ENCODE results near the gene DFFB.

Gene DFFB

DNA sequence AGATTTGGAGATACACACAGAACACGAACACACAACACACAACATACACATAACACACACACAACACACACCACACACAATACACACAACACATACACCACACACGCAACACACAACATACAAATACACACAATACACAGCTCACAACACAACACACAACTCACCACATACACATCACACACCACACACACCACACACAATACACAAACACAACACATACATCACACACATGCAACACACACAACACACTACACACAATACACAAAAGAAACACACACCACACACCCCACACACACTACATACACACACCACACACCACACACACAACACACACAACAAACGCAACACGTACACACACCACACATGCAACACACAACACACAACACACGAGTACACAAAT, 71.8 kb downstream of the DFFB start:
- no peak for DNase-seq

DNA sequence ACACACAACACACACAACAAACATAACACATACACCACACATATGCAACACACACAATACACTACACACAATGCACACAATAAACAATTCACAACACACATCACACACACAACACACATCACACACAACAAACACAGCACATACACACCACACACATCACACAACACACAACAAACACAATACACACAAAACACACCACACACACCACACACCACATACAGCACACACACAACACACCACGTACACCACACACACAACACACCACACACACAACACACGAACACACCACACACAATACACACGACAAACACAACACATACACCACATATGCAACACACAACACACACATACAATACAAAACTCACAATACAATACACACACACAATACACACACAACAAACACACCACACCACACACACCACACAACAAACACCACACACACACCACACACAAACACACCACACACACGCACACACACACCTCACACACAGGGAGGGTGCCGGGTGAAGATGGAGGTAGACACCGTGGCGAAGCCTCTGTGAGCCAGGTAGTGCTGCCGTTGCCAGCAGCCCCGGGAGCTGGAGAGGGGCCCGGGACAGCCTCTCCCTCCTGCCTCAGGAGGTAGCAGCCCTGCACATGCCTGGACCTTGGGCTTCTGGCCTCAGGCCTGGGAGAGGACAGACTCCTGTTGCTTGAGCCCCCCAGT, 73.2 kb downstream of the DFFB start:
- DNase-seq = peak; percentile 48

DNA sequence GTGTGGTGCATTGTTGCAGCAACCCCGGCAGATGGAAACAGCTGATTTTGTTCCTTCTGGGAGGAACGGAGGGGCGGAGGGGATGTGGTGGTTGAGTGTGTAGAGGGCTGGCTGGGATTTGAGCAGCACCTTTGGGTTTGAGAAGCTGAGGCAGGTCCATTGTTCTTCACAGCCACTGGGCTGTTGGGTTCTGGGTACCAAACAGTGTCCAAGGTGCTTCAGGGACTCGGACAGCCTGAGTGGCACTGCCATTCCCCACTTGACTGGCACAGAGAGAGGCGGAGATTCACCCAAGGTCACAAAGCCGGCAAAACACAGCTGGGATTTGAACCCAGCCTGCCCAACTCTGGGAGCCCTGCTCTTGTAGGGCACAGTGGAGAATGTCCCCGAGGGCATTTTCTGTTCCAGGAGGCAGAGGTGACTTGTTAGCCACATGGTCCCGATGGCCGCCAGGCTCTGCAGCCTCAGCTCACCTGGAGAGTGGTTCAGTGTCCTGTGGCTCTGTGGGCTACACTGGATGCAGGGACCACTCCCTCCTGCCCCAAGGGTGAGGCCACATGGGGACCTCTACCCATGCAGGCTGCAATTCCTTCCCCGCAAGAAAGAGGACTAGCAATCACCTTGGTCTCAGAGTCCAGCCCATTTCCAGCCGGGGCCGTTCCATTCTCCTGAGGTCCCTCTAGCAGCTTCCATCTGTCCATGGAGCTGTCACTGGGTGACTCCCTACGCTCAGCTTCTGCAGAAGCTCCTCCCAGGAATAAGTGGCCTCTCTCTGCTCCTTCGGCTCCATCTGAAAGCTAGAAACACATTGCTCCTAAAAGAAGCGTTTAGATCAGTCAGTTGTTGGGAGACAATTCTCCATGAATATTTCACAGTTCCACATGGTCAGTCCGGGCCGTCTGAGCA, 74.0 kb downstream of the DFFB start:
- DNase-seq = no peak

DNA sequence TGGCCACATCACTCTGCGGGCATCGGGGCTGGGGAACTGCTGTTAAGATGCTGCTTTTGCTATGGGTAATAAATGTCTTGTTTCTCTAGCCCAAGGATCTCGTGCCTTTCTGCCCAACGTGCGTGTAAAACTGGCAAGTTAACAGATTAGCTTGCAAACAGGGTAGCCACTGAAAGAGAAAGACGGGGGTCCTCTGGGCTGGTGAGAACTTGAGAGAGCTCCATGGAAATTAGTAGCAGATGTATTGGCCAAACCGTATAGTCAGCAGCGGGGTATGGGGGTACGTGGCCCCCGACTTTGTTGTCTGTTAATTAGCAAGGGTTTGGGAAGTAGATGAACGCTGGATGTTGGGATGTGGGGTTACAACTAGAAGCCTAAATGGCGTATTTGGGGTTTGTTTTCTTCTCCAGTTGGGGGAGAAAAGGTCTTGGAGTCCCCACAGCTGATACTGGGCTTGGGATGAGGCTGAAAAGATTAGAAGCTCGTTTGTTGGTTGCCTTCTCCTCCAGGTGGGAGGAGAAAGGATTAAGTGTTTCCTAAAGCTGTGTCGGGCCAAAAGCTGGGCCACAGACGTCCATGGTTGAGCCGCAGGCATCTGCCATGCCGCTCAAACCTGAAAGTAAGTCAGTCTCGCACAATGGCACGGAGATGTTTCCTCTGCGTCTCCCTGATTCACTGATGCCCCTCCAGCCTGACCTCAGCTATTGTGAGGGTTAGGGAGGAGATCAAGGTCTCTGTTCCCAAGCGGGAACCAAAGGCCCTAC, 75.1 kb downstream of the DFFB start:
- DNase-seq = no peak

Data from NCI-H69 (cell line).